Measurements from ENCODE around the gene SOX12. TPM values are rescaled to one million over a fixed set of nuclear protein-coding genes. Genes with fewer than 3 reads are reported as not detected.

SOX12 gene
- total RNA-seq: 7.0 and 8.5 TPM in 2 replicates

GRCh38 chr20:325045-325888 is at the start of gene SOX12:
TSS of gene SOX12 (plus strand) at chr20:325552. CDS start at chr20:325925, 373 bp downstream.

GRCh38 chr20:290084-290831 is 35.1 kb upstream of the SOX12 start, which contains the start of gene C20orf96:
TSS of gene C20orf96 (minus strand) at chr20:290750. CDS start at chr20:290610, 140 bp downstream.

GRCh38 chr20:297098-297924 is 28.0 kb upstream of the SOX12 start, which contains the start of gene ZCCHC3:
TSS of gene ZCCHC3 (plus strand) at chr20:297570. CDS start at chr20:297587, 17 bp downstream.

GRCh38 chr20:346640-347316 is 21.4 kb downstream of the SOX12 start, which contains the start of gene NRSN2:
TSS of gene NRSN2 (plus strand) at chr20:347111. CDS start at chr20:349644, 2,533 bp downstream.

Other genes with a start within 250 kb of the SOX12 start
- gene DEFB125, start 237.9 kb upstream of the SOX12 start, total RNA-seq: not detected in 2 replicates
- gene DEFB126, start 183.0 kb upstream of the SOX12 start, total RNA-seq: not detected in 2 replicates
- not detected in 2 replicates for gene DEFB127, start 168.1 kb upstream of the SOX12 start, total RNA-seq
- not detected in 2 replicates for gene DEFB128, start 135.8 kb upstream of the SOX12 start, total RNA-seq
- gene DEFB129, start 98.3 kb upstream of the SOX12 start, total RNA-seq: not detected in 2 replicates
- gene DEFB132, start 67.8 kb upstream of the SOX12 start, total RNA-seq: not detected in 2 replicates
- 2.9 and 4.8 TPM in 2 replicates for gene C20orf96, start 34.8 kb upstream of the SOX12 start, total RNA-seq
- 11.4 and 13.7 TPM in 2 replicates for gene ZCCHC3, start 28.0 kb upstream of the SOX12 start, total RNA-seq
- gene NRSN2, start 21.6 kb downstream of the SOX12 start, total RNA-seq: 24.0 and 57.5 TPM in 2 replicates
- 61.1 and 63.4 TPM in 2 replicates for gene TRIB3, start 55.2 kb downstream of the SOX12 start, total RNA-seq
- 61.2 and 93.7 TPM in 2 replicates for gene RBCK1, start 82.7 kb downstream of the SOX12 start, total RNA-seq
- 33.3 and 34.2 TPM in 2 replicates for gene TBC1D20, start 137.0 kb downstream of the SOX12 start, total RNA-seq
- gene CSNK2A1, start 218.2 kb downstream of the SOX12 start, total RNA-seq: 118 and 171 TPM in 2 replicates

Measured in vein endothelial cell (primary cell).